Islet of Langerhans (tissue), 1 donor: ENCODE measurements around the gene RPL11.
"Not testable (repeated sequence)": the region's sequence is repeated elsewhere in the genome, so short reads cannot be mapped to it uniquely, and the experiment has no call there.

Experiments
- FAIRE-seq: peaks from one replicate; lab custom pipeline; 2011; peaks lifted over from hg19 to GRCh38; lab: Jason Lieb, UNC

RPL11 gene

DNA sequence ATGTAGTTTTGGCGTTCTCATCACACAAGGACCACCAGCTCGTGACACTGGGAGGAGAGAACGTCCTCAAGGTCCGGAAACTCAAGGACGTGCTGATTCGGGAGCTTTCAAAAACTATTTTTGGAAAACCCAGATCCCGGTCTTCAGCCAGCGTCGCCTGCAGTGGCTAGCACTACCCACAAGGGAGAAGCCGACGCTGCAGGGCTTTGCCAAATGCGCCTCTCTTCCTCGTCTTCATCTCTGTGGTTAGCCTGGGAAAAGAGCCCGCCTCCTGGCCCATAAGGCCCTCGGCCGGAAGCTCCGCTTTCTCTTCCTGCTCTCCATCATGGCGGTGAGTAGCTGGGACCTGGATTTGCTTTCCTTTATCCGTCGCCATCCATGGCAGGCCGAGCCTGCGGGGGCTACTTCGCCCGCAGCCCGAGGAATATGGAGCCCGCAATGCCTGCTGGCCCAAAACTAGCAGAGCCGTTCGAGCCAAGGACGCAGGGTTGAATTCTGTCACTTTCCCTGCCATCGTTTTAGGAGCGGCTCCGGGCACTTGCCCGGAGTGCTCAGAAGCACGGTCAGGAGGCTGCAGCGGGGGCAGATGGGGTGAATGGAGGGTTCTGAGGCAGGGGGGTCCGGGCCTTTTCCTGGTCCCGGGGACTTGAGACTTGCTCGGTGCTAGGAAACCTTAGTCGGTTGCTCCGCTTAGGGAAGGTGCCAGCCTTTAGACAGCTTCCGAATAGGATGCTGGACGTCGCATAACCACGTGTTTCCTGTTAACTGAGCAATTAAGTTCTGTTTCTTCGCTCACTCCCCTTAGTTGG is at the start of gene RPL11:
Gene RPL11 (plus strand): TSS at position 308 of the 809 bp plus-strand sequence. CDS start 18 bp downstream, at position 326.
- no peak for FAIRE-seq

DNA sequence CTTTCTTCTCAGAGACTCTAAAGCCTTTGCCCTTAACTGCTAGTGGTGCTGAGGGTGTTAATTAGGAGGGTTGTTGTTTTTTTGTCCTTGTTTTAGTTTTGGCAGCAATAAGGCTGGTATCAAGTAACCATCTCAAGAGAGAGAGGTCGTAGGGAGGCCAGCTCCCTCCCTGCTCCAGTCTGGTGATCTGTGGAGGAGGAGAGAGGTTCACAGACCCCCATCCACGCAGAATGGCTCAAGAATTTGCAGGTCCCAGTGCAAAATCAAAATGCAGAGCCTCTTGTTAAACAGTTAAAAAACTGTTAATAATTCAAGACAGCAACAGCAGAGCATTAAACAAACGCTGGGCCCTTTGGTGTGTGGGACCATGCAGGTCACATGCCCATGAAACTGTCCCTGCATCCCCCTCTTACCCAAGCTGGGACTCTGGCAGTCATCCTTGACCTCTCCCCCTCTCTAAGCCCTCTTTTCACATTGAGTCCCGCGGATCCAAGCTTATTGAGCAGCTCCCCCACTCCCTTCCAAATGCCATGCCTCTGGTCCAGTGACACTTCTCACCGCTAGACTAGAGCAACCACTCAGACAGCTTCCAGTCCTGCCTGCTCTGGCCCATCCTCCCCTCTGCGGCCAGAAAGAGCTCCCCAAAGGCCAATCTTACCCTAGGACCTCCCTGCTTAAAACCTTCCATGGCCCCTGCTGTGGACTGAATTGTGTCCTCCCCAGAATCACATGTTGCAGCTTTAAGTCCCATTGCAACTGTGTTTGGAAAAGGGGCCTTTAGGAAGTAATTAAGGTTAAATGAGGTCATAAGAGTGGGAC is 47.7 kb upstream of the RPL11 start:
- no peak for FAIRE-seq

DNA sequence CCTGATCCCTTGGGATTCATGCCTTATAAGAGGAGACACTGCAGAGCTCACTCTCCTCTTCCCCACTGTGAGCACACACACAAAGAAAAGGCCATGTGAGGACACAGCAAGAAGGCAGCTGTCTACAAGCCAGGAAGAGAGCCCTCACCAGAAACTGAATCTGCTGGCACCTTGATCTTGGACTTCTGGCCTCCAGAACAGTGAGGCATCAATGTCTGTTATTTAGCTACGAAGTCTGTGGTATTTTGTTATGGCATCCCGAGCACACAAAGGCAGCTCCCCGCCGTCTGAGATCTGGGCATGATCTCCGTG is 47.1 kb upstream of the RPL11 start:
- no peak for FAIRE-seq

DNA sequence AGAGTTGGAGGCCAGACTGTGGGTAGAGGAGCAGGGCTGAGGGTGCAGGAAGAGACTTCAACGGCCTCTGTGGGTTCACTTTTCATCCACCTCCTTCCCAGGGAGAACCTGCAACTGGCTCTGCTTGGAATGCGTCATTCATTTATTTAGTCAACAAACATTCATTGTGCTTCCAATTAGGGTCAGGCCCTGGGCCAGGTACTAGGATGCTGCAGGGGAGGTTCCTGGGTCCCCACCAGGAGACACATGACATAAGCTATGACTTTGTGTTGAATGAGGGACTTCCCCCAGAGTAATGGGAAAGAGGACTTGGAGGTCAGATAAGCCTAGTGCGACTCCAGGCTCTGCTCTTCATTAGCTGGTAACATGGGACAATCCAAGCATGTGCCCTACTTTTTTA is 46.3 kb upstream of the RPL11 start:
- no peak for FAIRE-seq

DNA sequence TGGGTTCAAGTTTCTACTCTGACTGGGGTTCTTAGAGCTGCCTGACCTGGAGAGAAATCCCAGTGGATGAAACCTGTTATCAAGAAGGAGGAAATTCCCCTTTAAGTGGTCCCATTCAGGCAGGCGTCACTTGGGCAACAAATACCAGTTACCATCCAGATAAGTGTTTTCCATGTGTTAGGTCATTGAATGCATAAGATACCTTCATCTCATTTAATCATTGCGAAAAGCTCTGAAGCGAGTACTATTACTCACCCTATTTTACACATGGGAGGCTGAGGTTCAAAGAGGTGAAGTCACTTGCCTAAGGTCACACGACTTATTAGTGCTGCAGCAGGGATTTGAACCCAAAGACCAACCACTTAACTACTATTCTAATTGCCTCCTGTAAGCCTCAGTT is 45.5 kb upstream of the RPL11 start:
- no peak for FAIRE-seq

DNA sequence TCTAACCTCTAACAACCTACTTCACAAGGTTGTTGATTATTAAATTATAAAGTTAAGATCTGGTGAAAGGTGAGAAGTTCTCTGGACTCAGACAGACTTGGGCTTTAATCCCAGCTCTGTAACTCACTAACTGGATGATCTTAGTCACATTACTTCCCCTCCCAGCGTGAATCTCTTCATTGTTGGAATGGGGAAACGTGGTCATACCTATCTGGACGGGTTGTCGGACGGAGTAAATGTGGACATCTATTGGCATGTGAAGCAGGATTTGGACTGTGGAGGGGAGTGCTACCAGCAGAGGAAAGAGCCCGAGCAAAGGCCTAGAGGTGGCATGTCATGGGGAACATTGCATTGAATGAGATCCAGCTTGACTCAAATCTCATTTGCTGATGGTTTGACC is 45.1 kb upstream of the RPL11 start:
- no peak for FAIRE-seq

DNA sequence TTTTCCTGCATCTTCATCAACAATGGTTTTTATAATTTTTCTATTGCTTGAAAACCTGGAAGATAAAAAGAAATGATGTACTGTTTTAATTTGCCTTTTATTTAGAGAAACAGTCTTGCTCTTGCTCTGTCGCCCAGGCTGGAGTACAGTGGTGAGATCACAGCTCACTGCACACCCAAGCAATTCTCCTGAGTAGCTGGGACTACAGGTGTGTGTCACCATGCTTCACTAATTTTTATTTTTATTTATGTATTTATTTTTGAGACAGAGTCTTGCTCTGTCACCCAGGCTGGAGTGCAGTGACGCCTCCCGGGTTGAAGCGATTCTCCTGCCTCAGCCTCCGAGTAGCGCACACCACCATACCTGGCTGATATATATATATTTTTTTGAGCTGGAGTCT is 43.0 kb upstream of the RPL11 start:
- FAIRE-seq: no peak

DNA sequence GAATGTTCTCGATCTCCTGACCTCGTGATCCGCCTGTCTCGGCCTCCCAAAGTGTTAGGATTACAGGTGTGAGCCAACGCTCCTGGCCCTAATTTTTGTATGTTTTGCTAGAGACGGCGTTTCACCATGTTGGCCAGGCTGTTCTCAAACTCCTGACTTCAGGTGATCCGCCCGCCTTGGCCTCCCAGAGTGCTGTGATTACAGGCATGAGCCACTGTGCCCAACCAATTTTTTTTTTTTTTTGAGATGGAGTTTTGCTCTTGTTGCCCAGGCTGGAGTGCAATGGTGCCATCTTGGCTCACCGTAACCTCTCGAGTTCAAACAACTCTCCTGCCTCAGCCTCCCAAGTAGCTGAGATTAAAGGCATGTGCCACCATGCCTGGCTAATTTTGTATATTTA is 42.4 kb upstream of the RPL11 start:
- not testable (repeated sequence) for FAIRE-seq

DNA sequence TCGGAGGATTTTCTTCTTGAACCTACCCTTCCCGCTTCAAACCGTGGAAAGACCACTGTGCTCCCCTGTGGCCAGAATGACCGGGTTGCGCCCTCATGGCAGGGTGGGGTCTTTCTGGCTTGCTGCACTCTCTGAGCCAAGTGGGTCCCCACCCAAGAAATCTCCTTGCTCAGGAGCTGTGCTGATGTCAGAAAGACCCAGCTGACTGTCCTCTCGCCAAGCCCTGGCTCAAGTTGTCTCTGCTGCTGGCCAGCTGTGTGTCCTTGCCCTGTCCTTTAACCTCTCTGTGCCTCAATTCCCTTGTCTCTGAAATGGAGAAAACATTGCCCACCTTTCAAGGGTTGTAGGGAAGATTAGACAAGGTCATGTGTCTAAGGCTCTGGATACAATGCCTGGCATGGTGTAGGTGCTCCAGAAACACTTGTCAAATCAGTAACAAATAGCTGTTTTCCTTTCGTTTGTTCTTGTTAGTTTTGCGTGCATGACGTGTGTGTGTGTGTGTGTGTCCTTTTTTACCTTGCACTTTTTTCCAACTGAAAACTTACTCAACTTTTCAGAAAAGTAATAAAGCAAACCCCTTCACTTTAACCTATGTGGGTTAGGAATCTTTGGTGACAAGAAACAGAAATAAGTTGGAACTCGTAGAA is 41.1 kb upstream of the RPL11 start:
- no peak for FAIRE-seq

DNA sequence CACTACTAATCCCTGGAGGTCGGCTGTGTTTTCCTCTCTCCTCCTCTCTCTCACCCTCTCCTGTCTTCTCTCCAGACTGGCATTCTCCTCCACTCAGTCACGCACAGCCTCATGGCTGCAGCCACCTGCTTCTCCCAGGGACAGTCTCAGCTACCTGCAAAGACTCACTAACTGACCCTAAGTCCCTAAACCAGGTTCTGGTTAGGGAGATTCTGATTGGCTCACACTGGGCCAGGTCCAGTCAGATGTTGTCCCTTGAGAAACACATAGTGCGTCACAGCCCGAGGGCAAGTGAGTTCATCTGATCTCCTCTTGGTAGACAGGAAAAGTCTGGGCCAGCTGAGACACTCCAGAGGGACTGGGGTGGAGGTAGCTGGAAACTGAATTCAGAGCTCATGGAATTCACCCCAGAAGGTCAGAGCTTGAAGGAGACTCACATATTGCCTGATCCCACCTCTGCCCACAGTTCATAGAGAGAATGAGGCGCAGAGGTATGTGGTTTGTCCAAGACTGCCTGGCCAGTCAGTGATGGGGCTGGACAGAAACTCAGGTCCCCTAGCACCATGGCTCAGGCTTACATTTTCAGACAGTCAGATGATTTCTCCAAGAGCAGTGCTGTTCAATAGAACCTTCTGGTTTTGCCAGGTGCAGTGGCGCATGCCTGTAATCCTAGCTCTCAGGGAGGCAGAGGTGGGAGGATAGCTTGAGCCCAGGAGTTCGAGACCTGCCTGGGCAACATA is 40.4 kb upstream of the RPL11 start:
- FAIRE-seq: no peak

DNA sequence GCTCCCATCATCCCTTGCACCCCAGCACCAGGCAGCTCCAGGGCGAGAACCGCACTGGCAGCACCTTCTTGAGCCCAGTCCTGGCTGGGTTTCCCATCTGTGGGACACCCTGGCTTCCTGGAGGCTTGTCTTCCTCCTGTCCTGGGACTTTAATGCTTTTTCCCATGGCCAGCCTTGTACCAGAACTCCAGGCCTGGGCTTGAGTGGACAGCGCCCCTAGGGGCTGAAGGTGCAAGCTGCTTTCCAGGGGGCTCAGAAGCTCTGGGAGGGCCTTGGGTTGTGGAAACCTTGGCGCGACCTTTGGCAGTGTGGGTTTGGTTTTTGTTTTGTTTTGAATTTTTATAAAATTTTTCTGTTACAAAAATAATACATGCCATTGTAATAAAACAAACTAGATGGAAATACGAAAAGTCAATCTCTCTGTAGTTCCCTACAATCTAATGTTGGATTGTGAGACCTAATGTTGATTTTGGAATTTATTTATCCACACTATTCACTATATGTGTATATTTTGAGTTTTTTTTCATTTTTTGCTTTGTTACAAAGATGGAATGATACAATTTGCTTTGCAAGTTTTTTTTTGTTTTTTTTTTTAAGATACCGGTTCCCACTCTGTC is 33.8 kb upstream of the RPL11 start:
- no peak for FAIRE-seq

DNA sequence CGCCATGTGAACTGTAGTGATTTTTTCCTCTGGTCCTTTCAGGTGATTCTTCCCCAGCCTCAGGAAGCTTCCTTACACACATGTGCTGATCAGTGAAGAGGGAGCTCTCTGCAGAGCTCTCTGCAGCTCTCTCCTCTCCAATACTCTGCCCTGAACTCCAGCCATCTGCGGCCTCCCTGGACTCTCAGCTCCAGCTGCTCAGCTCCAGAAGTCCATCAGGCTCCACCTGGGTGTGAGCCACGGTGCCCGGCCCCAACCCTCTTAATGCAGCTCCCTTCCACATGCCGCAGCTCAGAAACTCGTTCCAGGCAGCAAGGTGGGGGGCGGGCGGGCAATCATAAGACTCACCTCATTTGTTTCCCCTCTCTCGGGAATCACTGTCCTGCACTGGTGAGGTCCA is 30.9 kb upstream of the RPL11 start:
- no peak for FAIRE-seq

DNA sequence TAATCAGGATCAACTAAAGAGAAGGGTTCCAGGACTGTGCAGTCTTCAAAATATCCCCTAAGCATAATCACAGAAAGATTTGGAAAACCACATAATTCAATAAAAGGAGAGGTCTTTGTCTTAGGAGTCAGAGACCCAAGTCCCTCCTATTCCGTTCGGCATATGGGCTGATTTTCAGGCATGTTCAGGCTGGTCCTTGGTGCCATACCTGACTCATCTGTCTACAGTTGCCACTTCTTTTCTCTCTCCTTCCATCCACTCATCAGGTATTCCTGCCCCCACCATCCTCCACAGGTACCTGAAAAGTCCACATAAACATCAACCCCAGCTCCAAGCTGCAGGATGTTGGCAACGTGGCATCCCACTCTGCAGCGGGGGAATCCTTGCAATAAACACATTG is 29.7 kb upstream of the RPL11 start:
- no peak for FAIRE-seq

DNA sequence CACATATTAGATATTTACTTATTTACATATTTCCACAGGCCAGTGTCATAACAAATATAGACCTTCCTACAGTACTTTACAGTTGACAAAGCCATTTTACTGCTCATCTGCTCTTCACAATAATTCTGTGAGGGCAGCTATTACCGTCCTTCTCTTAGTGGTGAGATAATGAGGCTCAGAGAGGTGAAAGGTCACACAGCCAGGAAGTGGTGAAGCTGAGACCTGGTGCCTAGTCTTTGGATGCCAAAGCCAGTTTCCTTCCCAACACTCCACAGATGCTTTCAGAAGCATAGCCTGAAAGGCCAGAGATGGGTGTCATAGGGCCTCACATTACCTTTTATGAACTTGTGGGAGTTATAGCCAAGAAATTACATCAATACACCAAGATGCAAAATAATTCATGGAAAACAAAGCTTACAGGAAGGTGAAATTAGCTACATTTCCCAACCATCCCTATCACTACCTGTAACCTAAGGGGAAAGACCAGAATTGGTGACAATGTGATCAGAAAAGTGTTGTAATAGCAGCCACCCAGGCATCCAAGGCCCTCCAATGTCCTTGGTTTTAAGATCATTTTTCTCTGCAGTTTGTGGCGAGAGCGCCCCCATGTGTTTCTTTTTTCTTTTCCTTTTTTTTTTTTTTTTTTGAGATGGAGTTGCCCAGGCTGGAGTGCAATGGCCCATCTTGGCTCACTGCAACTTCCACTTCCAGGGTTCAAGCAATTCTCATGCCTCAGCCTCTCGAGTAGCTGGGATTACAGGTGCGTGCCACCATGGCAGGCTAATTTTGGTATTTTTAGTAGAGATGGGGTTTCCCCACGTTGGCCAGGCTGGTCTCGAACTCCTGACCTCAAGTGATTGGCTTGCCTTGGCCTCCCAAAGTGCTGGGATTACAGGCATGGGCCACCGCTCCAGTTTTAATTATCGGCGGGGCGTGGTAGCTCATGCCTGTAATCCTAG is 26.5 kb upstream of the RPL11 start:
- FAIRE-seq: no peak

DNA sequence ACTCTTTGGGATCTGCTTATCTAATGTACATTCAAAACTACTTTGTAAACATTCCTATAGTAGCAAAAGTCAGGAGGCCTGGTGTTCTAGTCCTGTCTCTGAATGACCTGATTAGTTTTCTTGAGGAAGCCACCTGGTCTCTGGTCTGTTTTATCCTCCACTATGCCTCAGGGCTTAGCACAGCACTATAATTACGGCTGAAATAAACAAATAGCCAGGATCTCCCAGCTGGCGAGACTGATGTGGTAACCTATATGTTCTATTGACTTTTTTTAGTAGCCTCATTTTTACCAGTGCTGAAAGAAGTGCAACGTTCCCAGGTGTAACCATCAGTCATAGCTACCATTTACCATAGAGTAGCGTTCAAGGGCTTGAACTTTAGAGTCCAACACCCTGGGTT is 24.2 kb upstream of the RPL11 start:
- no peak for FAIRE-seq

DNA sequence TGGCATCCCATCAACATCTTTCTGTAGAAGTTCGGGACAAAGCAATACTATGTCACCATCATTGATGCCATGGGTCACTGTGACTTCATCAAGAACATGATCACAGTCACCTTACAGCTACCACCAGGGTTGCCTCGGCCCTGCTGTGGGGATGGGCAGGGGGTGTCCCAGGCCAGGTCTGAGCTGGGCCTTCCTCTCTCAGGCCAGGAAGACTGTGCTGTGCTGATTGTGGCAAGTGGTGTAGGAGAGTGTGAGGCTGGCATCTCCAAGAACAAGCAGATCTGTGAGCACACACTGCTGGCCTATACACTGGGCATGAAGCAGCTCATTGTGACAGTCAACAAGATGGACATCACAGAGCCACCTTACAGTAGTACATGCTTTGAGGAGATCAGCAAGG is 20.9 kb upstream of the RPL11 start:
- no peak for FAIRE-seq

DNA sequence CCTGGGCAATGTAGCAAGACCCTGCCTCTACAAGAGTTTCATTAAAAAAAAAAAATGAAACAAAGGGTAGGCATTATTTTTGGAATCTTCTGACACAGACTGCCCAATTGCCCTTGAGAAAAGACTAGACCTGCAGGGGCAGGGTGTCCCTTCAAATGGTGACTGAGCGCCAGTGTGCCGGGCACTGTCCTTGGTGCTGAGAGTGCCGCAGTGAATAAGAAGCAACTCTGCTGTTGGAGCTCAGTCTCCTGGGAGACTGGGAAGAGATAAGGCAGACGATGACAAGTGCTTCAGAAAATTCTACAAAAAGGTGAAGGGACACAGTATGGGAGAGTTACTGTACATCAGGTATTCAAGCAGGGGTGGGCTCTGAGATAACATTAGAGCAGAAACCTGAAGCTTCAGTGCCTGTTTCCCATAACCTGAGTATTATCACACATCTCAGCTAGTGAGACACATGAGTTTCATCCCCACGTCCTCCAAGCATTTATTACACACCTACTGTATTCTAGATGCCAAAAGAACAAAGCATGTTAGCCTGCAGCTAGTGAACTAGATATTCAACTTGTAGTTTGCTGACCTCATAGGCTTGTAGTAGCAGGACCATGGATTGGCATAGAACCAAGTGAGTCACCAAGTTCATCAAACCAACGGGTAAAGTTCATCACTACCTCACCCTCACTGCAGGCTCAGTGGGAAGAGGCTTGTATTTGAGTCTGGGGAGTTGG is 18.4 kb upstream of the RPL11 start:
- no peak for FAIRE-seq

DNA sequence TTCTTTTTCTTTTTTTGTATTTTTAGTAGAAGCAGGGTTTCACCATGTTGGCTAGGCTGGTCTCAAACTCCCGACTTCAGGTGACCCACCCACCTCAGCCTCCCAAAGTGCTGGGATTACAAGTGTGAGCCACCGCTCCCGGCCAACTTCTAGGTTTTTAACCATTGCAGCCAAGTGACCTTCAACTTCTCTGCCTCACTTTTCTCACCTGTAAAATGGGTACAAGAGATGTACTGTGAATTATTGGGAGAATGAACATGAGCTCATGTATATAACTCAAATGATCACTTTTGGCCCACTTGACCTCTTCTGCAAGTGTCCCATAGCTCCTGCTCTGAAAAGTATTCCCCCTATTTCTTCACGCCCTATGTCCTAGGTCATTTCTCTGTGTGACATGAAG is 11.8 kb upstream of the RPL11 start:
- FAIRE-seq: no peak

DNA sequence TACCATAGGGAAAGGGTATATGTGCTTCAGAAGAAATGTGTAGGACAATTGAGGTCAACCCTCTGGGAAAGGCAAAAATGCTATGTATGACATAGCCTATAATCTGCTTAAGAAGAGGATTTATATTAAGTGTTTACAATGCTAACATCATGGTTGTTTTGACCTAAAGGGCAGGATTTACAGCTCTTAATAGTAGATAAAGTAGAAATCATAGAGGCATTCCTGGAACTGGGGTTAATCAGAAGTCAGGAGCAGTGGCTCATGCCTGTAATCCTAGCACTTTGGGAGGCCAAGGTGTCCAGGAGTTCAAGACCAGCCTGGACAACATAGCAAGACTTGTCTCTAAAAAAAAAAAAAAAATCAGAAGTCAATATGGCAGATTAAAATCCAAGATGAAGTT is 8.7 kb upstream of the RPL11 start:
- no peak for FAIRE-seq

DNA sequence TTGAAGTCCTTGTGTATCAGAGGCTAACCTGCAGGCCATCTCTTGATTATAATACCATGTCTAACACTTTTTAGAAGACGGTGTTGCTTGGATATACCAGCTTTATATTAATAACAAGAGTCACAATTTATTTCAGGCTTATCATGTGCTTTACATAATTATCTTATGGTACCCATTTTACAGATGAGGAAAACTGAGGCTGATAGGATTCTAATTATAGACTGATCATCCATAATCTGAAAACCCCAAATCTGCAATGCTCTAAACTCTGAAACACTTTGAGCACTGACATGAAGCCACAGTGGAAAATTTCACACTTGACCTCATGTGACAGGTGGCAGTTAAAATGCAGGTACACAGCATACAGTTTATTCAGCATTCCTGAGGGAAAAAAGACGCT is 7.2 kb upstream of the RPL11 start:
- no peak for FAIRE-seq
